GM19395 (cell line): ENCODE results near the gene NUAK2.
A peak's percentile ranks its signal among the peaks of the same experiment; 100 is the strongest.

Experiments used
- ATAC-seq: cut with Tn5 transposase; IDR thresholded peaks from one replicate; pipeline ENCODE4 v1.9.1; 2021; ENCODE audit warnings: mild to moderate bottlenecking, moderate library complexity; ENCODE audit not compliant: unreplicated experiment

The NUAK2 gene

DNA sequence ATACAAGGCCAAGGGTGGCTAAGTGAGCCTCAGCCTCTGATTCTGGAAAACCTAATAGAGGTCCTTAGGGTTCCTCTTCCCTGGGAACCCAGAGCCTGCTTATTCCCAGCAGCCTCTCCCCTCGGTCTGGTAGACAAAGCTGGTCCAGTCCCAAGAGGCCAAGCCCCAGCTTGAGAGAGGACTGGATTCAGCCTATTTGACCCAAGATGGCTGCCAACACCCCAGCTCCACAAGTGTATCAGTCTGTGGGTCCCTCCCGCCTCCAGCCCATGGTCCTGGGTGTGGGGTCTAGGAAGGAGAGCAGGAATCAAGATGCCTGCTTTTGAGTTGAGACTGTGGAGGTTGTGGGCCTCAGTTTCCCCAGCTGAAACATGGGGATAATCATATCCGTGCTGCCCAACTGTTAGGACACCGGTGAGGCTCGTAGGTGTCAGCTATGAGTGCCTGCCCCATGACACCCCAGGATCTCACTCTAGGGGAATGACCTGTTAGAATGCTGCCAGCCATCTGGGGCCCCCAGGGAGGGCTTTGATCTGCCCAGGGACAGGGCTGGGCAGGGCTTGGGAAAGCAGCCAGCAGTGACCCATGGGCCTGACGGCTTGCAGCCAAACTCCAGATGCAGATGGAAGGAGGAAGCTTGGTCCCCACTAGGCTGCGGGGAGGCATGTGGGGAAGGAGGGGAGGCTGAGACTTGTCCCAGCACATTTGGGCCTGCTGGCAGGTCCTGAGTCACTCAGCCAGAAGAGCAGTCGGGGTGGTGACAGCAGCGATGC lies 45.4 kb downstream of the NUAK2 start:
- ATAC-seq = no peak

DNA sequence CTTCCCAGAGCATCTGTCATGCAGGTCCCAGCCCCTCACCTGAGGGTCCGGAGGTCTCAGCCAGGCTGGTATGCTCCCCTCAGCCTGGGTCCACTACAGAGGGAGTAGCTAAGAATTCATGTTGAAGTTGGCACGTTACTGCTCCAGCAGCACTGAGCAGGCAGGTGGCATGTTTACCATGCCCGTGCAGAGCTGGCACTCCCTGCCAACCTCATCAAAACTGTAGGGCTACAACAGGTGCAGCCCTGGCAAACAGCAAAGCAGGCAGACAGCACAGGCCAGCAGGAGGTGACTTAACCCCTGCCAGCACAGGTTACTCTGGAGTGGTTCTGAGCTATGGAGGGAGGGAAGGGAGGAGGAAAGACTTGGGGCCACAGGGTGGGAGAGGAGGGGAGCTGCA lies 46.4 kb downstream of the NUAK2 start:
- ATAC-seq = no peak

DNA sequence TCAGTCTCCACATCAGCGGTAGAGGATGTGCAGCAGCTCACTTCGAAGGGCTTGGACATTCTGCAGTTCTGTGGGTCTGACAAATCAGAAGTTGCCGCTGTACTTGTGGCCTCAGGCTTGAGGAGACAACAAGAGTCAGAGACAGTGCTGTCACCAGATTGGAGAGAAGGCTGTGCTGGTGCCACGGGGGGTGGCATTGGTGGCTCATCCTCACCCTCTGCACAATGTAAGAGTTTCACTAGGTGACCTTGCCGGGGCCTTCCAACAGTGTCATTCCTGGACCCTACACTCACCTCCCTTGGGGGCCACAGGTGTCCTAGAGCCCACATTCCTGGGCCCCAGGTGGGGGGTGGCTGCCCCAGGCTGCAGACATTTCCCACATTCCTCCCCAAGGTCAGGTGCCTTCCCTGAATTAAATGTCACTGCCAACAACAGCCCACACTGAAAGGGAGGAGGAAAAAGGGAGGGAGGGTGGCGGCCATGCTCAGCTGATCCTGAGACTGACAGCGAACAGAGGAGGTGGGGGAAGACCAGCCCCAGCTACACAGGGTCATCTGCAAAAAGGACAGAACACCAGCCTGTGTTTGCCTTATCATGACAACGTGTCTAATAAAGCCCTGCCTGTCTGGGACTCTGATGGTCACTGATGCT lies 47.4 kb downstream of the NUAK2 start:
- no peak for ATAC-seq

DNA sequence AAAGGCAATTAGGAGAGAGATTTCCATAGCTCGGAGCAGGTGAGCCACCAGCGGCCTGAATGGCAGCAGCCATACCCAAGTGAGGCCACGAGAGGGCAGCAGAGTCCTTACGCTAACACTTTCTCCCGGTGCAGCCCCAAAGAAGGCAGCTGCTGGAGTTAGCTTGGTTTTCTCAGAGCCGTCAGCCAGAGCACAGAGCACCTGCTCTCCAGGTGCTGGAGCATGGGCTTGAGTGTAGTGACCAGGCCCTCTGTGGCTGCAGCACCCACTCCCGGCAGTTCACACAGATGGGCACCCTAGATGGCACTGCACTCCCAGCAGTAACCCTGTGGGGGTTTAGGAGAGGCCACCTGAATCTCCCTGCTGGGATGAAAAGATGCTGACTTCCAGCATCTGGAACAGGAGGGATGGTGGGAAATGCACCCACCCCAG lies 48.0 kb downstream of the NUAK2 start:
- peak; percentile 79 for ATAC-seq

DNA sequence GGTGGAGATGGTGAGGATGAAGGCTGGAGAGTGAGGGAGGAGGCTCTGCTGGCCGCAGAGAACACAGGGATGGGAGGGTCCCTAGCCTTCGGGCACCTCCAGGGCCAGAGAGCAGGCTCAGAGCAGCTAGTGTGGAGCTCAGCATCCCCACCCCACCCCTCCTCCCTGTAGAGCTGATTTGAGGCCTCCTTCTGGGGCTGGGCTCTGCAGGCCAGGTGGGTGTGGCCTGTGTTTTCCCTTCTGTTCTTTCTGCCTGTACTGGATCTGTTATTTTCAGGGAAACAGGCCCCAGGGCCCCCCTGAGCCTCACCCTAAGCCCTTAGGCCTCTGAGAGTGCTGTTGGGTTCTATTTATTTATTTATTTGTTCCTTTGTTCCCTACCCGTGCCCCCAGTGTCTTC lies 49.0 kb downstream of the NUAK2 start:
- ATAC-seq = no peak

DNA sequence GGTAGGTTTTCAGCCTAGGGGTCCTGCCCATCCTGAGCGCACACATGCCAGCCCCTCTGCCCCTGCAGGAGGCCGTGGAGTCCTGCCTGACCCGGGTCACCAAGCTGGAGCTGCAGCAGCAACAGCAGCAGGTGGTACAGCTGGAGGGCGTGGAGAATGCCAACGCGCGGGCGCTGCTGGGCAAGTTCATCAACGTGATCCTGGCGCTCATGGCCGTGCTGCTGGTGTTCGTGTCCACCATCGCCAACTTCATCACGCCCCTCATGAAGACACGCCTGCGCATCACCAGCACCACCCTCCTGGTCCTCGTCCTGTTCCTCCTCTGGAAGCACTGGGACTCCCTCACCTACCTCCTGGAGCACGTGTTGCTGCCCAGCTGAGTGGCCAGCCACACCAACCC lies 49.8 kb downstream of the NUAK2 start:
- ATAC-seq = no peak

DNA sequence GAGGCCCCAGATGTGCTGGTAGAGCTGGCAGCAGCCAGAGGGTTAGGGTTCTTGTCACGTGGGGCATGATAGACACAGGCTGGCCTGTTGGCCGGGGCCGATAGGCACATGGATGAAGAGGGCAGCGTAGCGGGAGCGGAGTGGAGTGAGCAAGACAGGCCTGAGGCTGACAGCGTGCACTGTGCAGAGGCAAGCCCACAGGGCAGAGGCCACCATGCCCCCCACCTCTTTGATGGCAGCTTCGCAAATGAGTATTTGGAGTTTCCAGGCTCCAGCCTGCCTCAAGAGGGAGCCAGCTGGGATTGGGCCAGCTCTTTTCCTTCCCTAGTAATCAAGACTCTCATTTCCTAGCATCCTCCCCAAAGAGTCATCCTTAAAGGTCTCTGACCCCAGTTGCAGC lies 50.3 kb downstream of the NUAK2 start:
- no peak for ATAC-seq

DNA sequence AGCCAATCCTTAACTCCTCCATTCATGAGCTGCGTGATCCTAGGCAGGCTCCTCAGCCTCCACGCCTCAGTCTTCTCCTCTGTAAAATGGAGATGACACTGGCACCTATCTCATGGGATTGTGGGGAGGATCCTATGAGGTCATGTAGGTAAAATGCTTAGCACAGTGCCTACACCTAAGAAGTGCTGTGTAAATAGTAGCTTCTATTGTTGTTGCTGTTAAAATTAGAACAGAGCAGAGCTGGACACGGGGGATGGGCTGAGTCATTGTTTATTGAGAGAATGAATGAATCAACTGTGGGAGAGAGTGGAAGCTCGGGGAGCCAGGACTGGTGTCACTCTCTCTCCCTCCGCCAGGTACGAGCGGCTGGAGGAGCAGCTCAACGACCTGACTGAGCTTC lies 50.8 kb downstream of the NUAK2 start:
- no peak for ATAC-seq

DNA sequence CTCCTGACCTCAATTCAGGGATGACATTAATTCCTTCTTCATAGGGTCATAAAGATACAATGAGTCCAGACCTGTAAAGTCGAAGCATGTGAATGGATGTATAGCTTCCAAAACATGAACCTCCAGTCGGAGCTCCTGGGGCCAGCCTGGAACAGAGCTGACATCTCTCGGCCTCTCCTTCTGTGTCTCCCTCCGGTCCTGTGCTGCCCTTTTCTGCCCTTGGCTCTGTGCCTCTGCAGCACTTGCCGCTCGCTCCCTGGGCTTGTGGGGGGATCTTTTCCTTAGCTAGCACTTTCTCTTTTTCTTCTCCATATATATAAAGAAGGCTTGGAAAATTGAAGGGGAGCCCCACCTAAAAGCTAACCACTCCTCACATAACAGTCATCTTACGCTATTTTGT lies 51.3 kb downstream of the NUAK2 start:
- no peak for ATAC-seq

DNA sequence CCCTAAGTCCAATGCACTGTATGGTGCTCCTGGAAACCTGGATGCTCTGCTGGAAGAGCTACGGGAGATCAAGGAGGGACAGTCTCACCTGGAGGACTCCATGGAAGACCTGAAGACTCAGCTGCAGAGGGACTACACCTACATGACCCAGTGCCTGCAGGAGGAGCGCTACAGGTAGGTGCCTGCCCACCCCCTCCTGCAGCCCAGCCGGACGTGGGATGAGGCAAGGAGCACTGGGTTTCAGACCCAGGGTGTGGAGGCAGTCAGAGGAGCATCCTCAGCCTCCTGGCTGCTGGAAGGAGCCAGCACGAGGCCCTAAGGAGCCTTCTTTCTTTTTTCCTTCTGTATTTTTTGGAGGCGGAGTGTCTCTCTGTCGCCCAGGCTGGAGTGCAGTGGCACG lies 51.8 kb downstream of the NUAK2 start:
- ATAC-seq = no peak

DNA sequence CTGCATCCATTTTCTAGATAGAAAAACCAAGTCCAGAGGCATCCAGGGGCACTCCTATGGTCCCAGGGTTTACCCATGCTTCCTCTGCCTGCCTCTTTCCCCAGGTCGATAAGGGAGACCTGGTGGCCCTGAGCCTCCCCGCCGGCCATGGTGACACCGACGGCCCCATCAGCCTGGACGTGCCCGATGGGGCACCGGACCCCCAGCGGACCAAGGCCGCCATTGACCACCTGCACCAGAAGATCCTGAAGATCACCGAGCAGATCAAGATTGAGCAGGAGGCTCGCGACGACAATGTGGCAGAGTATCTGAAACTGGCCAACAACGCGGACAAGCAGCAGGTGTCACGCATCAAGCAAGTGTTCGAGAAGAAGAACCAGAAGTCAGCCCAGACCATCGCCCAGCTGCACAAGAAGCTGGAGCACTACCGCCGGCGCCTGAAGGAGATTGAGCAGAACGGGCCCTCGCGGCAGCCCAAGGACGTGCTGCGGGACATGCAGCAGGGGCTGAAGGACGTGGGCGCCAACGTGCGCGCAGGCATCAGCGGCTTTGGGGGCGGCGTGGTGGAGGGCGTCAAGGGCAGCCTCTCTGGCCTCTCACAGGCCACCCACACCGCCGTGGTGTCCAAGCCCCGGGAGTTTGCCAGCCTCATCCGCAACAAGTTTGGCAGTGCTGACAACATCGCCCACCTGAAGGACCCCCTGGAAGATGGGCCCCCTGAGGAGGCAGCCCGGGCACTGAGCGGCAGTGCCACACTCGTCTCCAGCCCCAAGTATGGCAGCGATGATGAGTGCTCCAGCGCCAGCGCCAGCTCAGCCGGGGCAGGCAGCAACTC lies 52.5 kb downstream of the NUAK2 start:
- ATAC-seq = no peak

DNA sequence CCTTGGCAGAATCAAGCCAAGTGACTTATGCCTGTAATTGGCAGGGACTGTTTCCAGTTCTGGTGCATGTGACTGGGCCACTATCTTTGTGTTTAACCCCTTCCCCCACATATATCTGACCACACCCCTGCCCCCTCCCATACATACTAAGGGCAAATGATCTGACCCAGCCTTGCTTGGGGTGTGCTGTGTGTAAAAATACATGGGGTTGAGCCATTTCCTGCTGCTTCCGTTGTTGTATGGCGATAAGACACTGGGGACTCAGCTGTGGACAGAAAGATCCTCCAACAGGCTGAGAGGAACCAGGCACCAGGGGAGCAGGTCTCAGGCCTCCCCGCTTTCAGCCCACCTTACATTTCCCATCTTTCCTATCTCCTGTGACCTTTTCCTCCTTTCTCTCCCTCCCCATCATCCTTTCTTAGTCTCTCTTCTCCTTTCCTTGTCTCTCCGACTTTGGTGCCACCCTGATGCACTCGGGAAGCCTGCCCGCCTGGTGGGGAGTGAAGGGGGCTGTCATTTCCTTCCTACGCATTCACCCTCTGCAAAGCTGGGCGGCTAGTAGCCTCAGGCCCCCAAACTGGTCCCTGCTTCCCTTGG lies 54.1 kb downstream of the NUAK2 start:
- ATAC-seq = no peak

DNA sequence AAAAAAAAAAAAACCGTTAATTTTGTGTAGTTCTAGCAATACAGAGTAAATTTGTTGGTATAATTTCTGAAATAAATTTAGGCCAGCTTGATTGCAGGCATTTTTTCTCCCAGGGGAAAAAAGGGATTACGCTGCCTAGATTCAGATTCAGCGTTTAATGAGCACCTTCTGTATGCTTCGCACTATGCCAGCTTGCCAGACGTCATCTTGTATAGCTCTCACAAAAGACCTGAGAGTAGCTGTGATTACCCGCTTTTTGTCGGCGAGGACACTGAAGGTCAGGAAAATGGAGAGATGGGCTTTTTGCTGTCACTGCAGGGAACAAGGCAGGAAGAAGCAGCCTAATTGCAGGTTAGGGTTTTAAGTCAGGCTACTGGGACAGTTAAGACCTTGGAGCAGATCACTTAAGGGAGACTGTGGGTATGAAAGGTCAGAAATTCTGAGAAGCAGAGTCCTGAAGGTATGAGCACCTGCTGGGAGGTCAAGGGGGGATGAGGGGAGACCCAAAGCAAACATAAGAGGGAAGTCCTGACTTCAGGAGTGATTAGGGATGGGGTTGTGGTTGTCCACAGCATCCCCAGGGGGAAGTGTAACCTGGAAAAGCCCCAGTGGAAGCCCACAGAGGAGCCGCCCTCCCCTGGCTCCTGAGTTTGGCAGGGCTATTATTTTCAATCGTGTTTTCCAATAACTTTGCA lies 54.8 kb downstream of the NUAK2 start:
- ATAC-seq = no peak

DNA sequence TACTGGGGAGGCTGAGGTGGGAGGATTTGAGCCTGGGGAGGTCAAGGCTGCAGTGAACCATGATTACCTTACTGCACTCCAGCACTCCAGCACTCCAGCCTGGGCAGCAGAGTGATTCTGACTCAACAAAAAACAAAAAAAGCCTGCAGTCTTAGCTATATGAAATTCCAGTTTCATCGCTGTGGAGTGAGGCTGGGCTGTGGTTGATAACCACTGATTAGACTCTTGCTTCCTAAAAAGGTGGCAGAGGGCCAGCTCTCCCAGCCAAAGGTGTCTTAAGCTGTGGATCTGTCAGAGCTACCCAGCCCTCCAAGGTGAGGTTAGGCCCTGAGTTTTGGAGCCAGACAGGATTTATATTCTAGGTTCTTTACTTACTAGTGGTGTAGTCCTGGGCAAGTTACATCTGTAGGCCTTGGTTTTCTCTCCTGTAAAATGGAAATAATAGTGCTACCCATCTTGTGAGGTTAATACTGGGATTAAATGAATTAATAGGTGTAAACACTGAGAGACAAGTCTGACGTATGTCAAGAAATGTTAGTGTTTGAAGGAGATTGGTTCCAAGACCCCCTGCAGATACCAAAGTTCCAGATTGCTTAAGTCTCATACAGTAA lies 57.9 kb downstream of the NUAK2 start:
- no peak for ATAC-seq

DNA sequence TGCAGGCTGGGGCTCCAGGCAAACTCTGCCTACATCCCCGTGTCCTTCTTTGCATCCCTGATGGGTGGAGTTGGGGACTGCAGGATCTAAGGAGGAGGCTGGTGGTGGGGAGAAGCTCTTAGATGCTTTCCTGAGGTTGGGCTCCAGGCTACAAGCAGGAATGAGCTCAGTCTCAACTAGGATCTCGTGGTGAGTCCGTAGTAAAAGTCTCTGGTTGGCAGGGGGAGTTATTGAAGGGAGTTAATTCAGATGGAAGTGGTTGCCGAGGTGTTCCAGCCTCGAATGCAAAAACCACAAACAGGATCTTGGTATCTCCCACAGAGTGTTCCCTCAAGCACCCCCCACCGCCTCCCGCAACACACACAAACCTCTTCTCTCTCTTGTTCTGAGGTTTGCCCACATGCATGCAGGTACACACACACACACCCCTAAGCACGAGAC lies 58.8 kb downstream of the NUAK2 start:
- ATAC-seq = no peak

DNA sequence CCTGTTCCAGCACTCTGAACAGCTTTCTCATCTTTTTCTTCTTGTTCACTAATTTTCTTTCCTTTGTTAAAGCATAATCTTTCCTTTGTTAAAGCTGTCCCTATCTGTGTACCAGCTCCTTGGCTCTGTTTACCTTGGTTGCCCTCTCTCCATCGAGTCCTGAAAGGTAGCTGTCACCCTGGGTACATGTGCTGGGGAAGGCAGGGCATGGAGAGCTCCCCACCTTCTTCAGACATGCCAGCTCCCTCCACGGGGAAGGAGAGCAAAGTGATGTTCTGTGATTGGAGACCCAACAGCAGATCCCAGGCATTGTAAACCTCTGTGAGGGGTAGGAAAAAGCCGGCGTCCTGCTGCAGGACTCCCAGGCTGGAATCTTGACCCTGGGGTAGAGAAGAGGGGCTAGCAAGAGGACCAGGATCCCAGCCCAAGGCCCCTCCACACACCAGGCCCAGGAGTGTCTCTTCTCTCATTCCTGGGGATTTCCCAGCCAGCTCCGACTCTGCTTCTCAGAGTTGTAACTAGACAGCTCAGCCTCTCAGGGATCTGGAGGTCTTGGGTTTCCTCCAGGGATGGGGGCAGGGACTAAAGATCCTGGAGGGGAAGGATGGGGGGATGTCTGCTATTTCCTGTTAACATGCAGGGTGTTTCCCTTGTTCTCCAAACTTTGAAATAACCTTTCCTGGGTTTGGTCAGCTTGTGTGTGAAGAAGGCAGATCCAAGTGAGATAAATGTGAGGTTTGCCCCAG lies 59.4 kb downstream of the NUAK2 start:
- no peak for ATAC-seq

DNA sequence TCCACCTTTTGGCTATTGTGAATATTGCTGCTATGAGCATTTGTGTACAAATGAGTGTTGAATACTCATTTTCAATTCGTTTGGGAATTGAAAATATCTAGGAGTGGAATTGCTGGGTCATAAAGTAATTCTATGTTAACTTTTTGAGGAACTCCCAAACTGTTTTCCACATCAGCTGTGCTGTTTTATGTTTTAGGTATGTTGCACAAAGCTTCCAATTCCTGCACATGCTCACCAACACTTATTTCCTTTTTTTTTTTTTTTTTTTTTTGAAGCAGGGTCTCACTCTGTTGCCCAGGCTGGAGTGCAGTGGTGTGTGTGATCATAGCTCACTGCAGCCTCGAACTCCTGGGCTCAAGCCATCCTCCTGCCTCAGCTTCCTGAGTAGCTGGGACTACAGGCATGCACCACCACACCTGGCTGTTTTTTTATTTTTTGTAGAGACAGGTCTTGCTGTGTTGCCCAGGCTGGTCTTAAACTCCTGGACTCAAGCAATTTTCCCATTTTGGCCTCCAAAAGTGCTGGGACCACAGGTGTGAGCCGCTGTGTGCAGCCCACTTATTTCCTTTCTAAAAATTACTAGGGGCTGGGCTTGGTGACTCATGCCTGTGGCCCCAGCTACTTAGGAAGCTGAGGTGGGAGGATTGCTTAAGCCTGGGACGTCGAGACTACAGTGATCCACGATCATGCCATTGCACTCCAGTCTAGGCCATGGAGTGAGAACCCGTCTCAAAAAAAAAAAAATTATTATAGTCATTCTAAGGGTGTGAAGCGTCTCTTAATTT lies 60.4 kb downstream of the NUAK2 start:
- no peak for ATAC-seq

DNA sequence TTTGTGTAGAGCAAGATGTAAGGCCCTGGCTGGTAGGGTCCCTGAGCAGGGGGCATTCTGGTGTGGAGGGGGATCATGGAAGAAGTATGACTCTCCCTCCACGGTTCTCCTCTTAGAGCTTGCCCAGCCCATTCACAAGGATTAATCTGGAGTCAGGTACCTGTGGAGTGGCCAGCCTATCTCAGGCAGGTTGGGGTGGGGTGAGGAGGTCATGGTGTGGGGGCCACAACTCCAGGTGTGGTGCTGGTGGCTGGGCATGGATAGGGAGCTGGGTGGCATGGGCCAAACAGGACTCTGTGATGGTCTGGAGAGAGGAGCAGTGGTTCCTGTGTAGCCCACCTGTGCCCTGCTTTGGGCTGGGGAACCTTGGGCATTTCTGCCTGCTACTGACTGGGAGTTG lies 61.5 kb downstream of the NUAK2 start:
- ATAC-seq = no peak

DNA sequence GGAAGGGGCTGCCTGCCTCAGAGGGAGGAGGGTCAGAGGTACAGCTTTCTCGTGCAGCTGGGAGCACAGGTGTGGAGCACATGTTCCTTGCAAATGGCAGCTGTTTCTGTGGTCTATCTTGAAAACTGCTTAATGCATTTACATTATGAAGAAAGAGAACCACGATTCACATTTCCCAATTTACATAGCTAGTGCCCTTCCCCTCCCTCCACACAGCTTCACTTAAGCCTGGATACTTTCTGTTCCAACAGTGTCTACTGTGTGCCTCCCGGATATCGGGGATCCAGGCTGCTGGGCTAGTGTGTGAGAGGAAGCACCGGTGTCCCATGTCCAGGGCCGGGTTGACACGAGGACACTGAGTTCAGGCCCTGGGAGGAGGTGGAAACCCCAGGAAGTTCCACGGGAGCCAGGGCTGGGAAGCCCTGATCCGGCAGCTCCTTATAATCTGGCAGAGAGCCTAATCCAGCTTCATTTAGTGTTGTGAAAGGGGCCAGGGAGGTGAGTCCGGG lies 62.2 kb downstream of the NUAK2 start:
- ATAC-seq = no peak
